HG02840 (cell line): ENCODE results near the gene RFX2.

Source experiments
- ATAC-seq: cut with Tn5 transposase; IDR thresholded peaks from one replicate; pipeline ENCODE4 v1.9.1; 2021; ENCODE audit warnings: mild to moderate bottlenecking, moderate library complexity, moderate number of reproducible peaks; ENCODE audit not compliant: unreplicated experiment, low FRiP score

RFX2 gene

DNA sequence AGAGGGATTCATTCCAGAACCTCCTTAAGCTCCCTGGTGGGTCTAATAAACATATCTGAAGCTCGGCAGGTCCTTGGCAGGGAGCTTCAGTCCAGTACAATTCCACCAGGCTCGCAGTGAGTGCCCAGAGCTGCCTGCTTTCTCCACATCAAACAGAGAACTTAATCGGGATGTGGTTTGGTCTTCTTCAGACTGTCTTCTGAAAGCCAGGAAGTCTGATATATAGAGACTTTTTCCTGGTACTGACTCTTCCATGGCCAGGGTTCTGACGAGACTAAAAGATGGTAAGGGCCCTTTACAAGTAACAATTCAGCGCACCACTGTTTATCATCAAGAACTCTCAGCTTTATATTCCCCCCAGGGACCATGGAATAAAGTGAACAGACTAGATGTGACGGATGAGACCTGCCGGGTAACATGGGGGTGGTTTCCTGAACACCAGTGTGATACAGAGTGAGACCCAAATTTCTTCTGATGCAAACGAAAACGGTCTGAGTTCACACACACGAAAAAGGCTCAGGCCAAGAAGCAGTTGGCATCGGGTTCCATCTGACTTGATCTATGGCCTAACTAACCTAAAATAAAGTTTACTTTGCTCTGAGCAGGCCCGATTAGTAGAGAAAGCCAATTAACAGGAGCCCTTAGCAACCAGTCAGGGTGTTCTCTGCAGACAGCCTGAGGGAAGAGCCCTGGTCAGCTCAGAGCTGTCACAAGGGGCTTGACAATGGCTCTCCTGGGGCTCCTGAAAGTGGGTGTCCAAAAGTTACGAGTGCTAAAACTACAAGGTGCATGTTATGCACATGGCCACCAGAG lies 161.3 kb downstream of the RFX2 start:
- no peak for ATAC-seq

DNA sequence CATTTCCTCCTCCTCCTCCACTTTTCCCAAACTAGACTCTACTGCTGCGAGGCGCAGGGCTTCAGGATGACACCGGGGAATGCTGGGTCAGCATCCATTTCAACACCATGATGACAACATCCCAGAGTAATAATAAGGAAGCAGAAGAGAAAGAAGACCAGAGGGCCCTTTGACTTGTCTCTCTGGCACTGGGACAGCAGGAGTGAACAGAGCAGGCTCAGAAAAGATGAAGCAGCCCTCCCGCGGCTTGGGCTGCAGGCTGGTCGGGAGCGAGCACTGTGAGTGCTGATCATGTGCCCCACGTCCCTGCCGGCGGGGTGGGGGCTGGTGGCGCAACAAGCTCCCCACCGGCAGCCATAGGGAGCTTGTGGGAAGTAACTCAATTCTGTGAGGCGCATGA lies 162.9 kb downstream of the RFX2 start:
- no peak for ATAC-seq

DNA sequence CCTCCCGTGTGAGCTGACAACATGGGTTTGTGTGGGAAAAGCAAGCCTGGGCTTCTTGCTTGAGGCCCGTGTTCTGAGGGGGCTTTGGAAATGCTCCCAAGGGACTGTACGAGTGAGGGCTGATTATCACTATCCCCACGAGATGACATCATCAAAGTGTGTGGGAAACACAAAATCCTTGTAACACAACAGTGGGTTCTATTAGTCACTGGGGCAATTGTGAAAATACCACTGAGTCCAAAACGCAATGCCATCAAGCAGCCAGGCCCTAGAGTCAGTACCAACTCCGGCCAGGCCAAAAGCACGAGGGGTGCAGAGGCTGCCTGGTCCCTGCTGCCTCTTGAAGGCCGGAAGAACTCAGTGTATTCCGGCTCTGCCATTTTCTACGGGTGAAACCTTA lies 166.7 kb downstream of the RFX2 start:
- no peak for ATAC-seq
